CMK (cell line): Measurements from ENCODE around the gene LRRC1.

ENCODE experiments used
- DNase-seq: peaks from one replicate; pipeline ENCODE4 v3.0.0-alpha.2; 2010; ENCODE audit warnings: low read depth

LRRC1 gene

GRCh38 chr6:53924821-53925422 is 130.1 kb downstream of the LRRC1 start:
- DNase-seq, result no peak

- DNase-seq, result no peak
Observed at GRCh38 chr6:53925891-53926290, 131.1 kb downstream of the LRRC1 start.

- no peak for DNase-seq
Observed at GRCh38 chr6:53926505-53926904, 131.7 kb downstream of the LRRC1 start.

- no peak for DNase-seq
Observed at GRCh38 chr6:53928641-53929040, 133.8 kb downstream of the LRRC1 start.

GRCh38 chr6:53929041-53929820 is 134.4 kb downstream of the LRRC1 start:
- DNase-seq, result no peak

DNA sequence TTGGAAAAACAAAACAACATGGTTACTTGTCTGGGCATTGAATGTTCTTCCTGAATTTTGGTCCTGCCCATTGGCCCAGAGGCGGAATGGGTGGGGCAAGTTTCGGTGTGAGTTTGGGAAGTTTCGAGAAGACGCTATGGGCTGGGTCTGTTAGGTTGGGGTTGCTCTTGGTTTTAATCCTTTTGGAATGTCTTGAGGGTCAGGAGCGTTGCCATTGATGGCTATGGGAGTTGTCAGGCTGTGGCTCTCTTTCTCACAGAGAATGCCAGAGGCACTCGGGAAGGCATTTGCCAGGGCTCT is 135.0 kb downstream of the LRRC1 start:
- DNase-seq, result no peak

DNA sequence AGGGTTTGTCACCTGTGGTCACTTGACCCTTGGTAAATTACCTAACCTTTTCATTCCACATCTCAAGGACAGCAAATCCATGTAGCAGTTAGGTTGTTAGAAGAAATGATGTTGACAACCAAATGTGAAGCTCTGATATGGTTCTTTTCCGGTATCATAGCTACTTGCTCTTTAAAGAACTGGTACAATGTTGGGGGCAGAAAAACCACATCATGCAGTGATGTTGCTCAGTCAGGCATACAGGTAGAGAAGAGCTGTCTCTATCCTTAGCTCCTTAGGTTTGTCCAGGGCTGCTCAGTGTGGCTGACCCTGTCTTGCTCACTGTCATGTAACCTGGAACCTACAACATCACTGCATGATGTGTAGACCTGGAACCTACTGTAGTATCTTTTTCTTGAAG is 135.5 kb downstream of the LRRC1 start:
- DNase-seq, result no peak

DNA sequence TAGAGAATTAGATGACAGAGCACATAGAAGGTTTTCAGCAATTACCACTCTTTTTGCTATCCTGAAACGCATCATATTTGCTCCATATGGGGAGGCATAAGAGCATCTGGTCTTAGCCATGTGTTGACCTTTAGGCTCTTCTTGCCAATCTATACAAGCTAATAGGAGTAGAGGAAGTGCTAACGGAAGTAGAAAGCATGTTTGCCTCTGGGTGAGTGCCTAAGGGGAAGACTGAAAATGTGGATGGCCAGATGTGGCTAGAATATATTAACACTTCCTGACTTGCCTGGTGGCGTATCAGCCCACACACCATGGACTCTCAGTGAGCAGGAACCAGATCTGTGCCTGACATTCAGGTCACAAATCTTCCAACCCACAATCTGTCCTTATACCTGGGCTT is 136.3 kb downstream of the LRRC1 start:
- DNase-seq, result peak; percentile 90

DNA sequence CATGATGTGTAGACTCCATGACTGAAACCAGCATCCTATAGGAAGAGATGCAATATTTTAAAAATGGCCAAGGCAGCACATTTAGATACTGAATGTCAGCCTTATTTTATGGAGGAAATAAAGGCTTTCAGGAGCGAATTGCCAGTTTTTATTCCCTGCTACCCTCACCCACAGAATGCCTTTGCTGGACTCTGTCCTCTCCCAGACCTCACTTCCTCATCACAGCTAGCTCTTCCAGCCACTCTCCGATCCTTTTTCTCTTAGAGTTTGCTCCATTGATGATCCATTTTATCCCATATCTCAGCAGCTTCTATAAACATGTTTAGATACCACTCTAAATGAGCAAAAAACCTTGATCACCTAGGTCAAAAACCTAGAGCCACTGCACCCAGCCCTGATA is 137.7 kb downstream of the LRRC1 start:
- DNase-seq, result no peak

GRCh38 chr6:53934023-53934422 is 139.2 kb downstream of the LRRC1 start:
- no peak for DNase-seq

- no peak for DNase-seq
Observed at GRCh38 chr6:53937461-53937860, 142.7 kb downstream of the LRRC1 start.

GRCh38 chr6:53938810-53939209 is 144.0 kb downstream of the LRRC1 start:
- no peak for DNase-seq

DNA sequence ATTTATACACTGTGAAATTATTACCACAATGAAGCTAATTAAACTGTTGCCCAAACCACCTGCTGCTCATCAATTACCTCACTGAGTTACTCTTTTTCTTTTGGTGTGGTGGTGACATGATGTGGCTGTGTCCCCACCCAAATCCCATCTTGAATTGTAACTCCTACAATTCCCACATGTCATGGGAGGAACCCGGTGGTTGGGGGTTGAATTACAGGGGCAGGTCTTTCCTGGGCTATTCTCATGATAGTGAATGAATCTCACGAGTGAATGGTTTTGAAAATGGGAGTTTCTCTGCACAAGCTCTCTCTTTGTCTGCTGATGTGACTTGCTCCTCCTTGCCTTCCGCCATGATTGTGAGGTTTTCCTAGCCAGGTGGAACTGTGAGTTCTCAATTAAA is 145.0 kb downstream of the LRRC1 start:
- DNase-seq, result no peak

- DNase-seq, result no peak
Observed at GRCh38 chr6:53943395-53943794, 148.6 kb downstream of the LRRC1 start.

GRCh38 chr6:53944091-53944490 is 149.3 kb downstream of the LRRC1 start:
- no peak for DNase-seq

GRCh38 chr6:53944543-53944942 is 149.7 kb downstream of the LRRC1 start:
- DNase-seq, result no peak

- no peak for DNase-seq
Observed at GRCh38 chr6:53945765-53946407, 151.1 kb downstream of the LRRC1 start.

- no peak for DNase-seq
Observed at GRCh38 chr6:53947780-53948179, 153.0 kb downstream of the LRRC1 start.

DNA sequence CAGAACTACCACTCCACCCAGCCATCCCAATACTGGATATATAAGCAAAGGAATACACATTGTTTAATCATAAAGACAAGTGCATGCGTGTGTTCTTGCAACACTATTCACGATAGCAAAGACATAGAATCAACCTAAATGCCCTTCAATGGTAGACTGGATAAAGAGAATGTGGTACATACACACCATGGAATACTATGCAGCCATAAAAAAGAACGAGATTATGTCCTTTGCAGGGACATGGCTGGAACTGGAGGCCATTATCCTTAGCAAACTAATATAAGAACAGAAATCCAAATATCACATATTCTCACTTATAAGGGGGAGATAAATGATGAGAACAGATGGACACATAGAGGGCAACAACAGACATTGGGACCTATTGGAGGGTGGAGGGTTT is 156.6 kb downstream of the LRRC1 start:
- DNase-seq, result no peak

DNA sequence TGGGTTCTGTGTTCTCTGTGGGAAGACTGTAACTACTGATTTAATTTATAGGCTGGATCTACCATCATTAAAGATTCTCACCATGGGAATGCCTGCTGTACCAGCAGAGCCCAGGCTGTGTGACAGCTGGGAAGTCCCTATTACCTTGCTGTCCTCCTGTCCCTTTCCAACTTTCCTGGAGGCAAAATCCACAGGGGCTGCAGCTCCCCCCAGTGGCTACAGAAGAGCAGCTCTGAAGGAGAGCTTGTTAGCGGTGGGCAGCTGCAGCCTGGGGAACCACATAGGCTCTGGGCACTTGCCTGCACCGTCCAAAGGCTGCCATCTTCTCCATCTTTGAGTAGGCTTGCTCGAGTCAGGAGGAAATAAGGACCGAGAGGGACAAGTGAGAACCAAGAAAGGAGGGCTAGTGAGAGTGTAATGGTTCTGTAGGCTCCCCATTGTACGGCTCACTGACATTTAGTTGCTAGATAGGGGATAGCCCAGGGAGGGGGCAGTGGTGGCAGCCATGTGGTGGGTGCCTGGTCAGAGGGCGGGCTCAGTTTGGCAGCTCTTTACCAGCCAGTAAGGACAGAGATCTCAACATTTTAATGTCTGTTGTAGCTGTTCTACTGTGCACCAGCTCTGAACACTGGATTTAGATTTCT is 161.4 kb downstream of the LRRC1 start:
- no peak for DNase-seq

DNA sequence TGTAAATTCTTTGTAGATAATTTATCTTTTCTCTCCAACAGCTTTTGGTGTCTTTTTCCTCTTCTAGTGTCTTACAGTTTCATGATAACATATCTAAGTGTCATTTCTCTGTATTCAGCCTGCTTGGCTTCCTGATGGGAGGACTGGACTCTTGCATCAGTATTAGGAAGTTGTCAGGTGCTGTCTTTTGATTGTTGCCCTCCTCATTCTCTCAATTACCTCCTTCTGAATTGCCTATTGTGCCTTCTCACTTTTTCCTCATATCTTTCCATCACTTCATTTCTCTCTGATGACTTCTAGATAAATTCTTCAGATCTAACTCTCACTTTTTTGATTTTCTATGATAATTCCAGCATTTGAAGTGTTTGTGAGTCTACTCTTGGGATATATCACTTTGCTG is 162.0 kb downstream of the LRRC1 start:
- DNase-seq, result no peak

DNA sequence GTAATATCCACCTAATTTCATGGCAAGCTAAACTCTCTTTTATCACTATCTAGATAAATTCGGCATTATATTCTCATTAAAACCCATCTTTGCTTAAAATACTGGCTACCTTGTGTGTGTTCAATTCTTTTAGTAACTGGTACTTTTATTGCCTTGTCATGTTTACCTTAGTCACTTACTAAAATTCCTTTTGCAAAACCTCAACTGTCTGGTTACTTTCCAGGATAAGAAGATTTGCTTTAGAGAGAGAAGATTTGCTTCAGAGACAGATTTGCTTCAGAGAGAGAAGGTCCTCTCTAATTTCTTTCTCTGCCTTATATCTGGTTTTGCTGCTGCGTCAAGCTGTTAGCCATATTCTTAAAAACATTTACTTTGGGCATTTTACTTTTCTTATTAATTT is 164.9 kb downstream of the LRRC1 start:
- DNase-seq, result no peak

DNA sequence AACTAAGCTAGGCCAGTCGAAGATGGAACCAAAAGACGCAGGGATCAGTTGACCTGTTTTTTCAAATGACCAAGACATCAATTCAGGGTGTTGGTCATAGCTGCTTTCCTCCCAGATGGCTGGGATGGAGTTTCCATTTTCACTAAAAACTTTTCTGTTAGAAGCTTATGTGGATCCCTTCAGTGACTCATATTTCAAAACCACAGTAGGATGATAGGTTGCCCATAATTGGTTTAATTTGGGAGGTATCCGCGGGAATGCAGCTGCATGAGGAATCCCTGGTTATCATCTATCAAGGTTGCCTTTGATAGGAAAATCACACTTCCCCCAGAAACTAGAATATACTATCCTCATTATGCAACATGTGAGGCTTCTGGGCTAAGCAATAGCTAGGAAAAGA is 165.5 kb downstream of the LRRC1 start:
- DNase-seq, result no peak
